ENCODE data around the gene ODAD2. TPM values are rescaled to one million over a fixed set of nuclear protein-coding genes. Genes with fewer than 3 reads are reported as not detected.

The ODAD2 gene
- total RNA-seq, 2 donors from 2014 or later: 6.0 to 12.0 TPM

DNA sequence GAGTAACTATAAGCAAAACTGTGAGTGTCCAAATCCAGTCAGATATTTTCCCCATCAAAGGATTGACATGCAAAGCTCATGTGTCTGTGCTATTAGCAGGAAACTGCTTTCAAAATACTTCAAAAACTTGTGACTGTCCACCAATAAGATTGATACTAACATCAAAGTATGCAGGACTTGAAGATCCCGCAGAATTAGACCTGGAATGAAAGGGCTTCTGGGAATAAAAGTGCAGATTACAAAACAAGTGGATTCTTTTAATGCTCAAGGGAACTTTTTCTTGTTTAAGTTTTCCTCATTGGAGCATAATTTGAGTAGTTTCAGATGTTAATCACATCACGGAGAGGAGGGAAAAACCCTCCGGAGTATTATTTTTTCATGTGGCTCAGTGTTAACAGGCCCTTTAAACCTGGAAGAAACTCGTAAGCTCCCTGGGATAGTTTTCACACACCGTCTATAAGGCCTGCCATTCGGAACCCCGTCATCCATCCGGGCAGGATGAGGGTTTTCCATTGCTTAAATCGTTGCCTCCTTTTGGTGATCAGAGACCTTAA lies 219.3 kb downstream of the ODAD2 start:
- no peak overlapping the region for H3K4me3 ChIP-seq (ENCODE audit: low read length)
- no peak overlapping the region for H3K27ac ChIP-seq (ENCODE audit: low read depth, low read length)
- TF ChIP-seq, protein P1, sequence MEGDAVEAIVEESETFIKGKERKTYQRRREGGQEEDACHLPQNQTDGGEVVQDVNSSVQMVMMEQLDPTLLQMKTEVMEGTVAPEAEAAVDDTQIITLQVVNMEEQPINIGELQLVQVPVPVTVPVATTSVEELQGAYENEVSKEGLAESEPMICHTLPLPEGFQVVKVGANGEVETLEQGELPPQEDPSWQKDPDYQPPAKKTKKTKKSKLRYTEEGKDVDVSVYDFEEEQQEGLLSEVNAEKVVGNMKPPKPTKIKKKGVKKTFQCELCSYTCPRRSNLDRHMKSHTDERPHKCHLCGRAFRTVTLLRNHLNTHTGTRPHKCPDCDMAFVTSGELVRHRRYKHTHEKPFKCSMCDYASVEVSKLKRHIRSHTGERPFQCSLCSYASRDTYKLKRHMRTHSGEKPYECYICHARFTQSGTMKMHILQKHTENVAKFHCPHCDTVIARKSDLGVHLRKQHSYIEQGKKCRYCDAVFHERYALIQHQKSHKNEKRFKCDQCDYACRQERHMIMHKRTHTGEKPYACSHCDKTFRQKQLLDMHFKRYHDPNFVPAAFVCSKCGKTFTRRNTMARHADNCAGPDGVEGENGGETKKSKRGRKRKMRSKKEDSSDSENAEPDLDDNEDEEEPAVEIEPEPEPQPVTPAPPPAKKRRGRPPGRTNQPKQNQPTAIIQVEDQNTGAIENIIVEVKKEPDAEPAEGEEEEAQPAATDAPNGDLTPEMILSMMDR (conservative IDR thresholded peaks at IDR 0.05): no peak
- H3K36me3 ChIP-seq (ENCODE audit: control insufficient read depth, insufficient read depth, low read length): no peaks in the 10 kb centered on the region
- Mint-ChIP-seq H3K36me3 (ENCODE audit: low read depth) (no peaks in the 10 kb centered on the region), H3K27me3 (ENCODE audit: insufficient read depth) (peaks cover 7% of the 10 kb centered on the region), H3K9me3 (peaks cover 10% of the 10 kb centered on the region), H3K4me3 (no peak overlapping the region), H3K27ac (no peak overlapping the region), H3K4me1 (peaks cover 8% of the 10 kb centered on the region)
- H3K27me3 ChIP-seq (ENCODE audit: control insufficient read depth, insufficient read depth, low read length, poor library complexity, severe bottlenecking): peaks cover 7% of the 10 kb centered on the region
- no peaks in the 10 kb centered on the region for H3K9me3 ChIP-seq (ENCODE audit: control insufficient read depth, low read length)
- no peaks in the 10 kb centered on the region for H3K4me1 ChIP-seq (ENCODE audit: control insufficient read depth, insufficient read depth, low read length)
- WGBS, 2 experiments (ENCODE audit: insufficient coverage in 1 of 2, insufficient read length in 1 of 2): 93 to 96% methylated on average over 8 to 9 of the region's 9 CpGs
- DNase-seq: no peak
- H3K9ac ChIP-seq (ENCODE audit: extremely low read depth, low read length, poor library complexity, severe bottlenecking): no peak overlapping the region

DNA sequence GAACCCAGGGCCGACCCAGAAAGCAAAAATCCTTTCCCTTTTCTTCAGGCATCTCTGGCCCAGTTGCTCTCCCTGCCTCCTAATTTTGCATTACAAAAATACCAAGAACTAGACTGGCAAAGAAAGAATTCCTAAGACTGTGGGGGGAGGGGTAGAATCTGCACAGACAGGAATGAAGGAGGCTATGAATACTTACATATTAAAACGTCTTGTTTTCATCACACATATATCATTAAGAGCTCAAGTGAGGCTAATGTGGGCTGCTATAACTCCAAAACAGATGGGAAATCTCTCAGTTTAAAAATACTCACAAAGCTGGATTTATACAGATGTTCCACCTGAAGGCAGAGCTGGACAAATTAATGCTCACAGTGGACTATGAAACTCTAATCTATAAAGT lies 224.0 kb downstream of the ODAD2 start:
- Histone ChIP-seq H3K9ac (ENCODE audit: extremely low read depth, low read length, poor library complexity, severe bottlenecking) (no peak overlapping the region), H3K9me3 (ENCODE audit: control insufficient read depth, low read length) (no peaks in the 10 kb centered on the region), H3K27me3 (ENCODE audit: control insufficient read depth, insufficient read depth, low read length, poor library complexity, severe bottlenecking) (peaks cover 6% of the 10 kb centered on the region), H3K4me3 (ENCODE audit: low read length) (no peak overlapping the region), H3K27ac (ENCODE audit: low read depth, low read length) (no peak overlapping the region), H3K36me3 (ENCODE audit: control insufficient read depth, insufficient read depth, low read length) (no peaks in the 10 kb centered on the region), H3K4me1 (ENCODE audit: control insufficient read depth, insufficient read depth, low read length) (no peaks in the 10 kb centered on the region)
- DNase-seq: no peak
- WGBS, 2 experiments (ENCODE audit: insufficient coverage in 1 of 2, insufficient read length in 1 of 2): 22 to 56% methylated on average over 1 to 2 of the region's 2 CpGs
- H3K27ac Mint-ChIP-seq: no peak overlapping the region
- peaks cover 16% of the 10 kb centered on the region for H3K4me1 Mint-ChIP-seq
- peaks cover 2% of the 10 kb centered on the region for H3K27me3 Mint-ChIP-seq (ENCODE audit: insufficient read depth)
- no peak overlapping the region for H3K4me3 Mint-ChIP-seq
- H3K36me3 Mint-ChIP-seq (ENCODE audit: low read depth): no peaks in the 10 kb centered on the region
- no peaks in the 10 kb centered on the region for H3K9me3 Mint-ChIP-seq
- TF ChIP-seq, protein P1 (conservative IDR thresholded peaks at IDR 0.05): no peak

DNA sequence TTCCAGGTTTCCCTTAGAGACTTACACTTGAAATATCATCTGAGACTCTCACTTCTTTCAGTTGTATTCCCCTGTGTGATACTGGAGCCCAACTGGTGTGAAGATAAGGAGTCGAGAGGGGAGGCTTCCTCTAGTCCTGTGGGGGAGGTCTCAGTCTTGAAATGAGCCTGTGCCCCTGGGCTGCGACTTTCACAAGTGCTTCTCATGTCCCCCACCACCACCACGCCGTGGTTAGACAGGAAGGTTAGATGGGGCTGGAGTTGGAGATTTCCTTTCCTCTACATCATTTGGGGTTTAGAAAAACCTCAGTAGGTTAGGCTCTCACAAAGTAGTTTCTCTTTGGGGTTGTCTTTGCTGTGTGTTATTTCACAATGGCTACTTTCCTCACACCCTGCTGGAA lies 227.6 kb downstream of the ODAD2 start:
- H3K9me3 Mint-ChIP-seq: no peaks in the 10 kb centered on the region
- H3K4me3 Mint-ChIP-seq: no peak overlapping the region
- Histone ChIP-seq H3K9me3 (ENCODE audit: control insufficient read depth, low read length) (no peaks in the 10 kb centered on the region), H3K4me1 (ENCODE audit: control insufficient read depth, insufficient read depth, low read length) (no peaks in the 10 kb centered on the region), H3K36me3 (ENCODE audit: control insufficient read depth, insufficient read depth, low read length) (no peaks in the 10 kb centered on the region), H3K9ac (ENCODE audit: extremely low read depth, low read length, poor library complexity, severe bottlenecking) (no peak overlapping the region), H3K27ac (ENCODE audit: low read depth, low read length) (no peak overlapping the region), H3K4me3 (ENCODE audit: low read length) (no peak overlapping the region), H3K27me3 (ENCODE audit: control insufficient read depth, insufficient read depth, low read length, poor library complexity, severe bottlenecking) (no peaks in the 10 kb centered on the region)
- WGBS, 2 experiments (ENCODE audit: insufficient coverage in 1 of 2, insufficient read length in 1 of 2): 25% methylated on average over 1 of the region's 4 CpGs; no CpG with 5 or more reads in 1 of the 2 experiments
- H3K27ac Mint-ChIP-seq: no peak overlapping the region
- no peaks in the 10 kb centered on the region for H3K27me3 Mint-ChIP-seq (ENCODE audit: insufficient read depth)
- TF ChIP-seq, protein P1 (conservative IDR thresholded peaks at IDR 0.05): no peak
- peaks cover 12% of the 10 kb centered on the region for H3K4me1 Mint-ChIP-seq
- no peaks in the 10 kb centered on the region for H3K36me3 Mint-ChIP-seq (ENCODE audit: low read depth)
- DNase-seq: no peak

Data from endodermal cell (in vitro differentiated cells).